Ectodermal cell (in vitro differentiated cells): Measurements from ENCODE around the gene KLHL11.

ENCODE experiments used
- H3K27ac ChIP-seq: 2 replicates; pipeline ENCODE4 v1.7.0; 2013; ENCODE audit warnings: mild to moderate bottlenecking, low read depth, low read length; ENCODE audit not compliant: insufficient read depth, poor library complexity, severe bottlenecking
- H3K27me3 ChIP-seq: 2 replicates; pipeline ENCODE4 v1.7.0; 2013; ENCODE audit warnings: mild to moderate bottlenecking, low read length; ENCODE audit not compliant: insufficient read depth, control insufficient read depth, poor library complexity, severe bottlenecking
- H3K36me3 ChIP-seq: one replicate; pipeline ENCODE4 v1.7.0; 2013; ENCODE audit warnings: low read length; ENCODE audit not compliant: control insufficient read depth, insufficient read depth
- H3K4me1 ChIP-seq: one replicate; pipeline ENCODE4 v1.7.0; 2013; ENCODE audit warnings: low read length; ENCODE audit not compliant: control insufficient read depth, insufficient read depth
- H3K4me3 ChIP-seq: 2 replicates; pipeline ENCODE4 v1.7.0; 2013; ENCODE audit warnings: low read depth, low read length, control low read depth; ENCODE audit not compliant: insufficient read depth
- H3K9me3 ChIP-seq: 2 replicates; pipeline ENCODE4 v1.7.0; 2013; ENCODE audit warnings: mild to moderate bottlenecking, low read length, moderate library complexity; ENCODE audit not compliant: control insufficient read depth
- WGBS, 2 experiments: methylation state at CpG; one replicate each; pipeline ENCODE4 v1.1.7; 2013; ENCODE audit warnings: missing lambda C conversion rate in 2 of 2; 5-methylcytosine and 5-hydroxymethylcytosine counted together

Gene KLHL11

DNA sequence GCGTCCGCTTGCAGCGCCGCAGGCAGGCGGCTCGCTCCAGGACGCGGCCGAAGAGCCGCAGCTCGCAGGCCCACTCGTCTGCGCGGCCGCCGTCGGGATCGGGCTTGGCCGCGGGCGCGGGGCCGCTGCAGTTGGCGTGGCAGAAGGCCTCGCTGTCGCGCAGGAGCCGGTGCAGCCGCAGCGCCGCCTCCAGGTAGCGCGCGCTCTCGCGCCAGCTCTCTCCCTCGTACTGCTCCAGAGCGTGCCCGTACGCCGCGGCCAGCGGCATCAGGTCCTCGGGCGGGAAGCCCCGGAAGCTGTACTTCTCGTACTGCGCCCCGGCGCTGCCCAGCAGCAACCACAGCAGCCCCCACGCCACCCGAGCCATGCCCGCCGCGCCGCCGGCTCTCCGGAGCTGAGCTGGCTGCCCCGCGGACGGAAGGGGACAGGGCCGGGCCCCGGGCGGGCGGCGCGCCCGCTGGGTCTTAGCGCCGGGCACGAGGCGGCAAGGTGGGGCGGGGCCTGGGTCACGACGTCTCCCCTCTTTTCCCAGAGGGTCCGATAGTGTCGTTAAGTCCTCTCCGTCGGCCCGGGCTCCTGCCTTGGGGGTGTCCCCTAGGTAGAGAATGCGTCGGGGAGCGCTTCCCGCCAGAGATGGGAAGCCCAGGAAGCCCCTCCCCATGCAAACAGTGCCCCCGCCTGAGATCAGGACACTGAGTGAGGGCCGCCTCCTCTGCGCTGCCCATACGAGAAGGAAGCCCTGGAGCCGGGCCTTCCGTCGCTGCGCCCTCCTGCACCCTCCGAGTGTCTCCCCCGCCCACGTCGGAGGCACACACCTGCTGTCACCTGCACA is 53.5 kb downstream of the KLHL11 start, which contains the start of gene P3H4:
Gene P3H4 (minus strand): TSS at position 401 of the 832 bp plus-strand sequence. CDS start 34 bp downstream, at position 367.
- WGBS, 2 experiments = 0% methylated on average over 96 of the region's 96 CpGs
- peaks cover 9% of the 10 kb centered on the region for H3K36me3 ChIP-seq
- no peaks in the 10 kb centered on the region for H3K9me3 ChIP-seq
- peak within 1 kb of the TSS; percentile 72 for H3K27ac ChIP-seq
- peaks cover 10% of the 10 kb centered on the region for H3K4me1 ChIP-seq
- peak within 1 kb of the TSS; percentile 85 for H3K4me3 ChIP-seq
- no peaks in the 10 kb centered on the region for H3K27me3 ChIP-seq

DNA sequence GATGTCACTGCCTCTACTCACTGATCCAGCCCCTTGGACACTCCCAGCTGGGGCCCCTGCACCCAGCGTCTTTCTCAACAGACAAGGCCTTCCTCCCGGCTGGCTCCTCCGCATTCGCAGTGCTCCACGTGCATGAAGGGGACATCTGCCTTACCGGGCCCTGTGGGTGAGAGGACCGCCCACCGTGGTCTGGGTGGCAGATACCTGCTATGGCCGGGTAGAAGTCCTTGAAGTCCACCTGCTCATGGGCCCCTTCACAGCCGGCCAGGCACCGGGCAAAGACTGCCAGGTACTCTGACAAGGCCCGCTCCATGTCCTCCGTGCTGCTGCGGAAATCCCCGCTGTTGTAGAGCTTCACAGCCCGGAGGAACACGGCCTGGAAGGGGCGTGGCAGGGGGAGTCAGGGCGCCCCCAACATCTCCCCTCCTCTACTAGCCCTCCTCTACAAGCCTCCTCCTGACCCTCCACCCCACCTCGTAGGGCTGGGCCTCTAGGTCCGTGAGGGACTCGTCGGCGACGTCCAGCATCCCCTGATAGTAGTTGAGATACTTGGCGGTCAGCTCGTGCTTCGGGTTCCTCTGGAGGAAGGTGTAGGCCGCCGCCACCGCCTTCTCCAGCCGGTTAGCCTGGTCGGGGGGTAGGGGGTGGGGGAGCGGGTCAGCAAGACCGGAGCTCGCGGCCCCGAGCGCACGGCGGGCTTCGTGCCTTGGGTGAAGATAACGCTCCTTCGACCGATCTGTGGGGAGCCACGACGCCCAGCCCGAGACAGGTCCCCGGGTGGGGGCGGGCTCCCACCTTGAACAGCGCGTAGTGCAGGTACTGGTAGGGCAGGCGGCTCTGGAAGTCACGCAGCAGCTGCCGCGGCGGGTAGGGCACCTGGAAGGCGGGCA is 54.3 kb downstream of the KLHL11 start:
- Histone ChIP-seq H3K36me3 (peaks cover 9% of the 10 kb centered on the region), H3K9me3 (no peaks in the 10 kb centered on the region), H3K4me1 (peaks cover 10% of the 10 kb centered on the region), H3K27ac (no peak overlapping the region), H3K4me3 (peak overlapping the region; percentile 85), H3K27me3 (no peaks in the 10 kb centered on the region)
- WGBS, 2 experiments = 23 to 24% methylated on average over 58 of the region's 58 CpGs

DNA sequence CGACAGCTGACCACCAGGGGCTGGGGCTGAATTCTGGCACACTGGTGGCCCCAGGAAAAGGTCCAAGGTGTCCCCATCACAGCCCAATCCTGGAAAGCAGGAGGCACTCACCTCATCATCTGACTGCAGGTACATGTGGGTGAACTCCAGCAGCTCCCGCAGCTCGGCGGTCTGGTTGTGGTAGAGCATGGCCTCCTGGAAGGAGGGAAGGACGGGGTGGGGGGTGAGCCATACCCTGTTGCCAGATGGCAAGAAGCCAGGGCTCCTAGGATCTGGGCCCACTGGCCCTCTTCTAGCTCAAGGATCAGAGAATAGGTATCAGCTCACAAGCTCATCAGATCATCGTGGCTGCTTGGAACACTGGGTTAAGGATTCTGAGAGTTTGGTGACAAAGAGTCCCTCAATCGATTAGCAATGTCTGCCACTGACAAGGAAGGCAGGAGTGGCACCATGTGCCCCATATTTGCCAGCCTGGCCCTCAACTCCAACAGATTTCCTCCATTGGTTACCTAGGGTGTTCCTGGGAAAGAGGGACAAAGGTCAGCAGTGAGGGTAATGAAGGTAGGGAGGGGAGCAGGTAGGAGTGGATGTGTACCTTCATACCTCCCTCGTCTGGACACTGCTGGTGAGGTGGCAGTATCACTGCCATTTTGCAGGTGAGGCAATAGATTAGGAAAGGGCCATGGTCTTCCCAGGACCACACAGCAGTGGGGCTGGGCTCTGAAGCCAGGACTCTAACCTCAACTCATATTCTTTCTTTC is 58.4 kb downstream of the KLHL11 start:
- Histone ChIP-seq H3K27ac (no peak overlapping the region), H3K36me3 (peaks cover 9% of the 10 kb centered on the region), H3K4me1 (peaks cover 4% of the 10 kb centered on the region), H3K4me3 (no peak overlapping the region), H3K9me3 (no peaks in the 10 kb centered on the region), H3K27me3 (no peaks in the 10 kb centered on the region)
- 94% methylated on average over 8 of the region's 8 CpGs for WGBS, 2 experiments
